ENCODE results near the gene KRTAP19-2.
"Not testable (repeated sequence)": the region's sequence is repeated elsewhere in the genome, so short reads cannot be mapped to it uniquely, and the experiment has no call there.

KRTAP19-2 gene

GRCh38 chr21:30487336-30487735 is at the start of gene KRTAP19-2:
Gene KRTAP19-2, minus strand, starts transcription at chr21:30487436. Its CDS starts 88 bp downstream, at chr21:30487348.
- no peak for DNase-seq (ENCODE audit: low spot score)

GRCh38 chr21:30518876-30519275 is 31.6 kb upstream of the KRTAP19-2 start:
- DNase-seq (ENCODE audit: low spot score): no peak

- DNase-seq (ENCODE audit: low spot score): no peak
These were observed 28.4 kb upstream of the KRTAP19-2 start for GRCh38 chr21:30515681-30516080.

- not testable (repeated sequence) for DNase-seq (ENCODE audit: low spot score)
These were observed 18.5 kb upstream of the KRTAP19-2 start for GRCh38 chr21:30505621-30506205.

- no peak for DNase-seq (ENCODE audit: low spot score)
These were observed 14.8 kb upstream of the KRTAP19-2 start, which contains the start of gene KRTAP19-5 for GRCh38 chr21:30502041-30502440. Gene KRTAP19-5, minus strand, starts transcription at chr21:30502141. Its CDS starts 51 bp downstream, at chr21:30502090.

GRCh38 chr21:30497065-30497464 is 9.8 kb upstream of the KRTAP19-2 start, which contains the start of gene KRTAP19-4:
Gene KRTAP19-4, minus strand, starts transcription at chr21:30497165. Its CDS starts 55 bp downstream, at chr21:30497110.
- no peak for DNase-seq (ENCODE audit: low spot score)

GRCh38 chr21:30491963-30492428 is 4.8 kb upstream of the KRTAP19-2 start, which contains the start of gene KRTAP19-3:
Gene KRTAP19-3, minus strand, starts transcription at chr21:30492013. Its CDS starts 56 bp downstream, at chr21:30491957.
- DNase-seq (ENCODE audit: low spot score): no peak

- no peak for DNase-seq (ENCODE audit: low spot score)
These were observed 1.1 kb downstream of the KRTAP19-2 start for GRCh38 chr21:30486180-30486579.

GRCh38 chr21:30482130-30482529 is 5.1 kb downstream of the KRTAP19-2 start:
- no peak for DNase-seq (ENCODE audit: low spot score)

- no peak for DNase-seq (ENCODE audit: low spot score)
These were observed 7.1 kb downstream of the KRTAP19-2 start, which contains the start of gene KRTAP19-1 for GRCh38 chr21:30480145-30480544. Gene KRTAP19-1, minus strand, starts transcription at chr21:30480367. Its CDS starts 50 bp downstream, at chr21:30480317.

GRCh38 chr21:30479259-30479658 is 8.0 kb downstream of the KRTAP19-2 start:
- DNase-seq (ENCODE audit: low spot score): no peak

GRCh38 chr21:30478004-30478403 is 9.2 kb downstream of the KRTAP19-2 start:
- no peak for DNase-seq (ENCODE audit: low spot score)

- no peak for DNase-seq (ENCODE audit: low spot score)
These were observed 18.1 kb downstream of the KRTAP19-2 start for GRCh38 chr21:30468900-30469714.

- no peak for DNase-seq (ENCODE audit: low spot score)
These were observed 23.5 kb downstream of the KRTAP19-2 start for GRCh38 chr21:30463713-30464112.

GRCh38 chr21:30448514-30448913 is 38.7 kb downstream of the KRTAP19-2 start:
- DNase-seq (ENCODE audit: low spot score): no peak

GRCh38 chr21:30447056-30447455 is 40.2 kb downstream of the KRTAP19-2 start:
- DNase-seq (ENCODE audit: low spot score): no peak

- DNase-seq (ENCODE audit: low spot score): no peak
These were observed 43.0 kb downstream of the KRTAP19-2 start for GRCh38 chr21:30444204-30444603.

- no peak for DNase-seq (ENCODE audit: low spot score)
These were observed 44.0 kb downstream of the KRTAP19-2 start for GRCh38 chr21:30443226-30443625.

- DNase-seq (ENCODE audit: low spot score): no peak
These were observed 47.3 kb downstream of the KRTAP19-2 start, which contains the start of gene KRTAP15-1 for GRCh38 chr21:30439975-30440374. Gene KRTAP15-1, plus strand, starts transcription at chr21:30440275. Its CDS starts 53 bp downstream, at chr21:30440328.

Measured in AG08395 (cell line).